H1 (cell line): ENCODE data around the gene RBBP6. TPM values are rescaled to one million over a fixed set of nuclear protein-coding genes. Genes with fewer than 3 reads are reported as not detected.

Experiments used
- CBX5 ChIP-seq: fragments of 300-800, 300-1000 bp; sonication (generic); IDR thresholded peaks from 2 replicates; pipeline ENCODE4 v1.7.1; 2016; ENCODE audit warnings: antibody characterized with exemption, low read length, low read depth
- polyA plus RNA-seq, 7 experiments: library from polyadenylated mRNA; depleted of rRNA in 3 of 7; stranded (reverse) in 5 of 7; unstranded in 2 of 7; fragments of >200 nt in 5 of 7; fragments of 200-250 nt in 2 of 7; gene quantifications; 1 replicate in 5 of 7; 2 replicates in 1 of 7; 4 replicates in 1 of 7; pipeline versions ENCODE4 v1.2.1 to v1.2.3, GENCODE V29; 2011 to 2013; ENCODE audit warnings: missing spikeins in 2 of 7, mixed read lengths in 2 of 7
- total RNA-seq: library from RNA; stranded (reverse); fragmentation: NEBNext Ultra II Directional; extraction: Animal tissue kit (Norgen Biotek cat#: 25700); gene quantifications from 2 replicates; pipeline ENCODE4 v1.2.1, GENCODE V29; 2021
- TF ChIP-seq, protein P1 (sequence below): IDR thresholded peaks from 2 replicates; pipeline ENCODE4 v1.6.1; 2012; ENCODE audit warnings: low read length, inconsistent platforms
- TF ChIP-seq, protein P2 (sequence below): IDR thresholded peaks from 2 replicates; pipeline ENCODE4 v1.6.1; 2011; ENCODE audit warnings: low read length, improper control_type of control experiment

RBBP6 gene
- total and polyA plus RNA-seq, 2 of the 8 experiments (the other 6 are each of a cell fraction or from before 2014, with no cell fraction given): 22.5 to 54.5 TPM

DNA sequence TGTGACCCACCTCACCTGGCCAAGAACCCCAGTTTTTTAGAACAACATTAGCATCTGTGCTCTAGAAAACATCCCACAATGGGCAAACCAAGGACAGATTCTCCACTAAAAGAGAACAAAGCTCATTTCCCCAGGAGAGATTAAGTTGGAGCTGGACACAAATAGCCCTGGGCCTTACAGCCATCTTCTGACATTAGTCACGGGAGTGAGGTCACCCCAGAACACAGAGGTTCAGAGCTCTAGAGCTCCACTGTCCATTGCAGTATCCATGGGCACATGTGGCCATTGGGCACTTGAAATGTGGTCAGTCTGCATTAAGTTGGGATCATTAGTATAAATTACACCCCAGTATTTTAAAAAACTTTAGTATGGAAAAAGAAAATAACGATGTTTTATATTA is 47.6 kb upstream of the RBBP6 start (continued):
- TF ChIP-seq, protein P1, sequence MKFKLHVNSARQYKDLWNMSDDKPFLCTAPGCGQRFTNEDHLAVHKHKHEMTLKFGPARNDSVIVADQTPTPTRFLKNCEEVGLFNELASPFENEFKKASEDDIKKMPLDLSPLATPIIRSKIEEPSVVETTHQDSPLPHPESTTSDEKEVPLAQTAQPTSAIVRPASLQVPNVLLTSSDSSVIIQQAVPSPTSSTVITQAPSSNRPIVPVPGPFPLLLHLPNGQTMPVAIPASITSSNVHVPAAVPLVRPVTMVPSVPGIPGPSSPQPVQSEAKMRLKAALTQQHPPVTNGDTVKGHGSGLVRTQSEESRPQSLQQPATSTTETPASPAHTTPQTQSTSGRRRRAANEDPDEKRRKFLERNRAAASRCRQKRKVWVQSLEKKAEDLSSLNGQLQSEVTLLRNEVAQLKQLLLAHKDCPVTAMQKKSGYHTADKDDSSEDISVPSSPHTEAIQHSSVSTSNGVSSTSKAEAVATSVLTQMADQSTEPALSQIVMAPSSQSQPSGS: no peak
- no peak for TF ChIP-seq CBX5
- TF ChIP-seq, protein P2, sequence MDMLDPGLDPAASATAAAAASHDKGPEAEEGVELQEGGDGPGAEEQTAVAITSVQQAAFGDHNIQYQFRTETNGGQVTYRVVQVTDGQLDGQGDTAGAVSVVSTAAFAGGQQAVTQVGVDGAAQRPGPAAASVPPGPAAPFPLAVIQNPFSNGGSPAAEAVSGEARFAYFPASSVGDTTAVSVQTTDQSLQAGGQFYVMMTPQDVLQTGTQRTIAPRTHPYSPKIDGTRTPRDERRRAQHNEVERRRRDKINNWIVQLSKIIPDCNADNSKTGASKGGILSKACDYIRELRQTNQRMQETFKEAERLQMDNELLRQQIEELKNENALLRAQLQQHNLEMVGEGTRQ: no peak
